CD4-positive, alpha-beta T cell treated with Interleukin-15 for 4 hours (primary cell): ENCODE data around the gene HAUS5.

ENCODE experiments used
- DNase-seq: peaks from one replicate; pipeline ENCODE4 v3.0.0-alpha.2; 2020; ENCODE audit warnings: low spot score

The HAUS5 gene

DNA sequence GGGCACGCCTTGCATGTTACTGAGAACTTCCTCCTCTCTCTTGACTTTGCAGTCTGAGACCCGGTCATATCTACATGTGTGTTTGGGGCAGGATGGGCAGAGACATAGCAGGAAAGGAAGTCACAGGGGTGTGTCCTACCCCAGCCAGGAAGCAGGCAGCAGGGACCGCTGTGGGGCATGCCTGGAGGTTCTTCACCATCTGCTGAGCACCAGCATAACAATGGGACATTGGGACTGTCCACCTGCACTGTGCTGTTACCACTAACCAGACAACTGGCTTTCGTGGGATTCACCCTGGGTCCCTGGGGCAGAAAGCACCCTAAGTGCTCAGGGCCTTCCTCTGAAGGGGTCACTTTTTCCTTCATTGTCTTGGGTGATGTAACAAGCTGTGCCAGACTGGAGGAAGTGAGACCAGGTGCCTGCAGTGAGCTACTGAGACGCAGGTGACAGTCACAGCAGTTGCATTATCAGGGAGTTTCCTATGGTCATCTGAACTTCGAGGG lies 2.6 kb upstream of the HAUS5 start:
- DNase-seq: peak; percentile 24

DNA sequence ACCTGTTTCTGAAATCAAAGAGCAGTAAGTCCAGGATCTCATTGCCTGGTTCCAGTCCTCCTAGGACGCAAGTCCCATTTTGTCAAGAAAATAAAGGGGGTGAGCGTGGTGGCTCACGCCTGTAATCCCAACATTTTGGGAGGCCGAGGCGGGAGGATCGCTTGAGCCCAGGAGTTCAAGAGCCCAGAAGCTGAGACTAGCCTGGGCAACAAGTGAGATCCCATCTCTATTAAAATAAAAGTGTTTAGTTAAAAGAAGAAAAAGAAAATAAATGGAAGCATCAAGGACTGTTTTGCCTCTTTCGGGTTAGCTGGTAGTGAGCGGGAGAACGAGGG lies 344 bp upstream of the HAUS5 start:
- DNase-seq: no peak

DNA sequence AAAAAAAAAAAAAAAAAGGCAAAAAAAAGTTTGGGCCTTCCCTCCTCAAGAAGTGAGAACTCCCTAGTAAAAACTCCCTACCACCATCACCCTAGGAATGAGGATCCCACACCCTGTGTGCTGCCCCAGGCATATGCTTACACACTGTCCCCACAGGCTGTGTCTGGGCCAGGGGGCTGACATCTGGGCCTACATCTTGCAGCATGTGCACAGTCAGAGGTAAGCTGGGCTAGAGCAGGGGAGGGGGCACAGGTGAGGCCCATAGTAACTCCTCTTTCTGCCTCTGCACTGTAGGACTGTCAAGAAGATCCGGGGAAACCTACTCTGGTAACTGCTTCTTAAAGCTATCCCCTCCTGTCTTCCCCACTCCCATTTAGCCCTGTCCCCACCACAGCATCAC lies 1.0 kb downstream of the HAUS5 start:
- DNase-seq: no peak

DNA sequence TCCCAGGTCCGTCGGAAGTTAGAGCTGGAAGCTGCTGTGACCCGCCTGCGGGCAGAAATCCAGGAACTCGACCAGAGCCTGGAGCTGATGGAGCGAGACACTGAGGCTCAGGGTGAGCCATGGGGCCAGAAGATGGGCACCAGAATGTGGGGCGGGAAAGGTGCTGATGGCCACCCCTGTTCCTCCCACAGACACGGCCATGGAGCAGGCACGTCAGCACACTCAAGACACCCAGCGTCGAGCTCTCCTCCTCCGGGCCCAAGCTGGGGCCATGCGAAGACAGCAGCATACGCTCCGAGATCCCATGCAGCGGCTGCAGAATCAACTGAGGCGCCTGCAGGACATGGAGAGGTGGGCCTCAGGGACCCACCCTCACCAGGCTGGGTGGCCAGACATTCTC lies 2.5 kb downstream of the HAUS5 start:
- no peak for DNase-seq

DNA sequence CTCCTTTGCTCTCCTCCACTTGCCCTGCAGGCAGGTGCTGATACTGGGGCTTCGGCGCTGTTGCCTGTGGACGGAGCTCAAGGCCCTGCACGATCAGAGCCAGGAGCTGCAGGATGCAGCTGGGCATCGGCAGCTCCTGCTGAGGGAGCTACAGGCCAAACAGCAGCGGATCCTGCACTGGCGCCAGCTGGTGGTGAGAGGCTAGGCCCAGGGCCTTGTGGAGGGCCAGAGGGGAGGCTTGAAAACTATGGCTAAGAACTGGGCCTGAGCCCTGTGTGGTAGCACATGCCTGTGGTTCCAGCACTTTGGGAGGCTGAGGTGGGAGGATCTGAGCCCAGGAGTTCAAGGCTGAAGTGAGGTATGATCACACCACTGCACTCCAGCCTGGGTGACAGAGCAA lies 6.3 kb downstream of the HAUS5 start:
- no peak for DNase-seq

DNA sequence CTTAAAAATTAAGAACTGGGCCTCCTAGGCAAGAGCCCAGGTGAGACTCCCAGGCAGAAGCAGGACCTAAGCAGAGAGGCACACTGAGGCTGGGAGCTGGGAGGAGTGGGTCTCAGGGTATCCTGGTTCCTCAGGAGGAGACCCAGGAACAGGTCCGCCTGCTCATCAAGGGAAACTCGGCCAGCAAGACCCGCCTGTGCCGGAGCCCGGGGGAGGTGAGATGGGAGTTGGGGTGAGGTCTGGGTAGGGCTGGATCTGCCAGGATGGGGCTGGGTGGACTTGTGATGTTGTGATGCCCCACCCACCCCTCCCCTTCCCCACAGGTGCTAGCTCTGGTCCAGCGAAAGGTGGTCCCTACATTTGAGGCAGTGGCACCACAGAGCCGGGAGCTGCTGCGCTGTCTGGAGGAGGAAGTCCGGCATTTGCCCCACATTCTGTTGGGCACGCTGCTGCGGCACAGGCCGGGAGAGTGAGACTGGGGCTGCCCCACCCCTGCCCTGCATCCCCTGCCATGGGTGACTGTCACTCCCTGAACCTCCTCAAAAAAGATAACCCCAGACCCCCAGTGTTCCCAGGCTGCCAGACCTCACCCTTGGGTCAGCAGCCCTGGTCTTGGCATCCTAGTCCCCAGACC lies 6.9 kb downstream of the HAUS5 start:
- no peak for DNase-seq

DNA sequence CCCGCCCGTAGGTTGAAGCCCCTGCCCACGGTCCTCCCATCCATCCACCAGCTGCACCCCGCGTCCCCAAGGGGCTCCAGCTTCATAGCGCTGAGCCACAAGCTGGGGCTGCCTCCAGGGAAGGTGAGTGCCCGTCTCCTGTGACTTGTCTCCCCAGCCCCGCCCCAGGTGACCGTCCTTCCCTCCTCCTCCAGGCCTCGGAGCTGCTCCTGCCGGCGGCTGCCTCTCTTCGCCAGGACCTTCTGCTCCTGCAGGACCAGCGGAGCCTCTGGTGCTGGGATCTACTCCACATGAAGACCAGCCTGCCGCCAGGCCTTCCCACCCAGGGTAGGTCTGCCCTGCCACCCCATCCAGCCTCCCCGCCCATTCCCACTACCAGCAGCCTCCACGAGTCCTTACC lies 7.5 kb downstream of the HAUS5 start:
- no peak for DNase-seq

DNA sequence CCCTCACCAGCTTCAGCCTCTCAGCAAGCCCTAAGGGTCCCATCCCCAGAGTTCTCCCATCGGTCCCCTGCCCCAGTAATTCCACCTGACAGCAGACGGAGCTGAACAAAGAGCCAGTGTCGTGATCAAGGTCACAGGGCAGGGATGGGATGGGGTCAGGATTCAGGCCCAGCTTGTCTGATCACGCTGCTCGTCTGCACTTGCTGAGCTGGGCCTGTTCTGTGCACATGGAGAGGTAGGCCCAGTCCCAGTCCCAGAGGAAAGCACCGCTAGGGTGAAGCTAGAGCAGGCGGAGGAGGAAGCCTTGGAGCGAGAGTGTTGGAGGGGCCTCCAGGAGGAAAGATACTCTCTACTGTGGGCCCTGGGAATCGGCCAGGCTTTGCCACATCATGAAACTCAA lies 9.2 kb downstream of the HAUS5 start:
- DNase-seq: no peak

DNA sequence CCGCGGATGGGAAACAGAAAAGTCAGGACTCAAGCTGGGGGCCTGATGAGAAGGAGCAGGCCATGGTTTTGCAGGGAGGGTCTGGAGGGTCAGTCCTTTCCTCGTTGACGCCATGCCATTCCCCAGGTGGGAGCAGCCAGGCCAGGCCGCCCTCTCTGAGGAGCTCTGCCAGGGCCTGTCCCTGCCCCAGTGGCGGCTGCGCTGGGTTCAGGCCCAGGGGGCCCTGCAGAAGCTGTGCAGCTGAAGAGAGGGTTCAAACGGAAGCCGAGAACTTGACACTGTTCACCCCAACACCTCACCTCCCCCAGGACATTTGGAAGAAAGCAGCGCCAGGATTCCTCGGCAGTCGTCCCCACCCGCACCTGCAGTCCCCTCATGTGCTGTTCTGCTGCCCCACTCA lies 10.2 kb downstream of the HAUS5 start:
- no peak for DNase-seq

DNA sequence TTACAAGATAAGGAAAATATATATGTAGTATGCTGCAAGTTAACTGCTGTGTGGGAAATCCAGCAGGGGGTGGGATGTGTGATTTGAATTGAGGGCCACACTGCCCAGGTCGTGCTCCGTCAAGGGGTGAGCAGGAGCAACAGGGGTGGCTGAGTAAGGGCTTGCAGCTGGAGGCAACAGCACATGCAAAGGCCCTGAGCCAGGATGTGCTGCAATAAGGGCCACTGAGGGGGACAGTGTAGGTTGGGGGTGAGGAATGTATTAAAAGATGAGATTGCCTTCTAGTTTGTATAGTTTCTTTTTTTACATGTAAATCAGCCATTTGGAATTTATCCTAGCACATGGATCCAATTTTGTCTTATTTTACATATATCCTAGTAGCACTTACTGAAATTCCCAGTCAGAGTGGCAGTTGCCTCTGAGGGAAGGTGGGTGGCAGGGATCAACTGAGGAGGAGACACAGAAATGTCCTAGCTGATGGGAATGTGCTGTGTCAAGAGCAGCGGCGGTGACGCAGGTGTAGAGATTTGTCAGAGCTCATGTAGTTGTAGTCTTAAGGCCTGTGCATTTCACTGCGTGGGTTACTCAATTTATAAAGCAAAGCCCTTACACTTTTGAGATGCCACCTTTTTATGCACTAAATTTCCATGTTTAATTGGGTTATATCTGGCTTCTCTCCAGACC lies 10.9 kb downstream of the HAUS5 start:
- no peak for DNase-seq

DNA sequence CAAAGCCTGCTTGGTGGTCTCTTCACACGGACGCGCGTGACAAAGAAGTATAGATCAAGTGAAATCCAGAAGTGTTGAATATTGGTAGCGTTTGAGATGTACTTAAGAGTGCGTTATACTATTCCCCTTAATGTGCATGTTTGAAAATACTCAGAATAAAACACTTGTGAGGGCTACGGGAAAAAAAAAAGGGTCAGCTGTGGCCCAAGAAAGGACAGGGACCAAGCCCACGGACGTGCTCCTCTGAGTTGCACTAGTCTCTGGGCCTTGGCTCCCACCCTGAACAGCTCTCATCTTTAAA lies 15.7 kb downstream of the HAUS5 start:
- no peak for DNase-seq

DNA sequence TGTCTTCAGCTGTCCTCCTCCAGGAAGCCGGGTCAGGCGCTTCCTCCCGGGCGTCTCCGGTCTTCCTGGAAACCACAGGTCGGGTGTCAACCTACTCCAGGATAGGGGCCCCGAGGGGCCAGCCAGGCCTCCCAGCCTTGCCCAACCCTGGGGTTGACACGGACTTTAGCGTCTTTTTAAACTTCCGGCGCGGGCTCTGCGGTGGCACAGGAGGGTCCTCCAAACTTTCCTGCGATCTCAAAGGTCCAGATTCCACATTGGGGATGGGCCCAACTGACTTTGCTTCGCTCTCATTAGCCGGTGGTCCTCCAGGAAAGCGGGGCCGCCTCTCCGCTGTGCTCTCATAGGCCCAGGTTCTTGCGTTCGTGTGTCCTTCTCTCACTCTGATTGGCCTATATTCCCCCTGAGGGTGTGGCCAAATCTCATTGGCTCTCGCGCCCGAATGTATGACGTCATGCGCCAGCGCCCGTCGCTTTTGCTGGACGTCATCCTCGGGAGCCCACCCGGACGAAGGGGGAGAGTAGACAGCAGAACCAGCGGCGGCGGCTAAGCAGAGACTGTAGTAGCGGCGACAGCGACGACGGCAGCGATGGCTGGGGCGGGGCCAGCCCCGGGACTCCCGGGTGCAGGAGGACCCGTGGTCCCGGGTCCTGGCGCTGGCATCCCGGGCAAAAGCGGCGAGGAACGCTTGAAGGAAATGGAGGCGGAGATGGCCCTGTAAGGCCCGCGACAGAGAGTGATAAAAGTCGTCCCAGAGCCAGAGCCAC lies 16.2 kb downstream of the HAUS5 start, which contains the start of gene RBM42:
TSS of gene RBM42 (plus strand) at position 472 of the 767 bp plus-strand sequence. CDS start at position 590, 118 bp downstream.
- DNase-seq: peak; percentile 98

DNA sequence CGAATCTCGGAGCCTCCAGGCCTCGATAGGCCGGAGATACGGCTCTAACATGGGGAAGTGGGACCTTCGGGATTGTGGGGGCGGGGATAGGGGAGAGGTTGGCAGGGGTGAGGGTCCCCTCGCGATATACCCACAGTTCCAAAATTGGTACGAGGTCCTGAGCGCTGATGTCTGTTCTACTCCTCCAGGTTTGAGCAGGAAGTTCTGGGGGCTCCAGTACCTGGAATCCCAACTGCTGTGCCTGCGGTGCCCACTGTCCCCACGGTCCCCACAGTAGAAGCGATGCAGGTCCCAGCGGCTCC lies 16.7 kb downstream of the HAUS5 start:
- DNase-seq: no peak

DNA sequence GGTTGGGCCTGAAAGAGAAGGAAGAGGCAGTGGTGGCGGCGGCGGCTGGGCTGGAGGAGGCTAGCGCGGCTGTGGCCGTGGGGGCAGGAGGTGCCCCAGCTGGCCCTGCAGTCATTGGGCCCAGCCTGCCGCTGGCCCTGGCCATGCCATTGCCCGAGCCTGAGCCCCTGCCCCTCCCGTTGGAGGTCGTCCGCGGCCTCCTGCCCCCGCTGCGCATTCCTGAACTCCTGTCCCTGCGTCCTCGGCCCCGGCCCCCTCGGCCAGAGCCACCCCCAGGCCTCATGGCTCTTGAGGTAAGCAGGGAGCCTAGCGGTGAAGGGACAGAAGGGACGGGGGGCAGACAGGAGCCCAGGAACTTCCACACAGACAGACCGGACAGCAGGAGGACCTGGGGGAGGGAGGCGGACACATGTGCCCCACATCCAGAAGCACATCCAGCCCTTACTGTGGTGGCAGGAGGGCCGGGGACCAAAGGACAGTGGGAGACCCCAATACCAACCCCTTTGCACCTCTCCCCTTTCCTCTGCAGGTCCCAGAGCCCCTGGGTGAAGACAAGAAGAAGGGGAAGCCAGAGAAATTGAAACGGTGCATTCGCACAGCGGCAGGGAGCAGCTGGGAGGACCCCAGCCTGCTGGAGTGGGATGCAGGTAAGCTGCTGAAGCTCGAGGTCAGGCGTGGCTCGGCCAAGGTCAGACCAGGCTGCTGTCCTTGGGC lies 21.3 kb downstream of the HAUS5 start:
- no peak for DNase-seq

DNA sequence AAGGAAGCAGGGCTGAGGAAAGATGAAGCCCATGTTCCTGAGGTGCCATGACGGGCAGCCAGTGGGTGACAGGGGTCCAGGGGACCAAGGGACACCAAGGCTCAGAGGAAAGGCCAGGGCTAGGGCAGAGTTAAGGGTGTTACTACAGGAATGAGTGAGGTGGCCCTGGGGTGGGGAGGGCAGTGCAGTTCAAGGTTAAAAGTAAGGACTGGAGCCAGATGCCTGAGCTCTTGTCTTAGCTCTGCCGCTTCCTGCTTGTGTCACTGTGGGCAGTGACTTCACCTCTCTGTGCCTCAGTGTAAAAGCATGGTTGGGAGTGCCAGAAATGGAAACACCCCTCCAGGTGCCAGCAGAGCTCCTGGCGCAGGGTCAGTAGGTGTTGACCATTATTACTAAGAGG lies 24.1 kb downstream of the HAUS5 start:
- no peak for DNase-seq

DNA sequence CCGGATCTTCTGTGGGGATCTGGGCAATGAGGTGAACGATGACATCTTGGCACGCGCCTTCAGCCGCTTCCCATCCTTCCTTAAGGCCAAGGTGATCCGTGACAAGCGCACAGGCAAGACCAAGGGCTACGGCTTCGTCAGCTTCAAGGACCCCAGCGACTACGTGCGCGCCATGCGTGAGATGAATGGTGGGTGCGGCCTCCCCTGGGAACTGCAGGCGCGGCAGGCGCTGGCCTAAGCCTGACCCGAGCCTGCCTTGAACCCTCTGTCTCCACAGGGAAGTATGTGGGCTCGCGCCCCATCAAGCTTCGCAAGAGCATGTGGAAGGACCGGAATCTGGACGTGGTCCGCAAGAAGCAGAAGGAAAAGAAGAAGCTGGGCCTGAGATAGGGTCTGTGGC lies 24.6 kb downstream of the HAUS5 start:
- no peak for DNase-seq

DNA sequence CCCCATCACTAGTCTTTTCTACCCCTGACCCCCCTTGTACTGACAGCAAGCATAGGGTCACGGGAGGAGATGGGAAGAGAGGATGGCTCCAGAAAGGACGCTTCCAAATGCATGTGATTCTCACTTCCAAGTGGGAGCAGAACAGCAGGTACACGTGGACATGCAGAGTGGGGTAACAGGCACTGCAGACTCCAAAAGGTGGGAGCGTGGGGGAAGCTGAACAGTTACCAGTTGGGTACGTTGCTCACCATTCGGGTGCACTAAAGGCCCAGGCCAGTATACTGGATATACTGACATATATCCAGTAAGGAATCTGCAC lies 26.7 kb downstream of the HAUS5 start:
- no peak for DNase-seq

DNA sequence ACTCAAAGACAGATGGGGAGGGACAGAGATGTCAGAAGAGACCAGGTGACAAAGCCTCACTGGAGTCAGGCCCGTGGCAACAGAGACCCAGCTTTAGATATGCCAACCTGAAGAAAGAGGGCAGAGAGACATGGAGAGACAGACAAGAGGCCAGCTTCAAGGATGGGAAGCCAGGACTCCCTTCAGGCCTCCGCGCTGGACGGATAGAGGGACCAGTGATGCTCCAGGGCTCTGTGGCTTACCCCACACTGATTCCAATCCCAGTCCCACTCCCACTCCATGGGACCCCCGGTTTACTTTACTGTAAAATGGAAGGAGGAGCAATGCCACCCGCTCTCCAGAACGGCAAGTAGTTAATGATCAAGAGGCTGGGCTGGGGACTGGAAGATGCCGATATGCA lies 27.3 kb downstream of the HAUS5 start:
- no peak for DNase-seq

DNA sequence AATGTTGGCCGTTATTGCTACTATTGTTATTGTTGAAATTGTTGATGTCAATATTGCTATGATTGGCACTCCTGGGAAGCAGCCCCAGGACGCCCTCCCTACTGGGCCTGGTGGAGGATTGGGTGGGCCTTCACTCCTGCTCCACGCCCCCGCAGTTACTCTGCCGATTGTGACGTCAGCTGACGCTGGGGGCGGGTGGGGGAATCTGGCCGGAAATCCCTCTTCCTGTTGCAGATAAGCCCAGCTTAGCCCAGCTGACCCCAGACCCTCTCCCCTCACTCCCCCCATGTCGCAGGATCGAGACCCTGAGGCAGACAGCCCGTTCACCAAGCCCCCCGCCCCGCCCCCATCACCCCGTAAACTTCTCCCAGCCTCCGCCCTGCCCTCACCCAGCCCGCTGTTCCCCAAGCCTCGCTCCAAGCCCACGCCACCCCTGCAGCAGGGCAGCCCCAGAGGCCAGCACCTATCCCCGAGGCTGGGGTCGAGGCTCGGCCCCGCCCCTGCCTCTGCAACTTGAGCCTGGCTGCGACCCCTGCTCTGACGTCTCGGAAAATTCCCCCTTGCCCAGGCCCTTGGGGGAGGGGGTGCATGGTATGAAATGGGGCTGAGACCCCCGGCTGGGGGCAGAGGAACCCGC lies 29.1 kb downstream of the HAUS5 start, which contains the start of gene ETV2:
TSS of gene ETV2 (plus strand) at position 231 of the 637 bp plus-strand sequence. CDS start 716 bp downstream, outside the sequence.
- peak; percentile 28 for DNase-seq

DNA sequence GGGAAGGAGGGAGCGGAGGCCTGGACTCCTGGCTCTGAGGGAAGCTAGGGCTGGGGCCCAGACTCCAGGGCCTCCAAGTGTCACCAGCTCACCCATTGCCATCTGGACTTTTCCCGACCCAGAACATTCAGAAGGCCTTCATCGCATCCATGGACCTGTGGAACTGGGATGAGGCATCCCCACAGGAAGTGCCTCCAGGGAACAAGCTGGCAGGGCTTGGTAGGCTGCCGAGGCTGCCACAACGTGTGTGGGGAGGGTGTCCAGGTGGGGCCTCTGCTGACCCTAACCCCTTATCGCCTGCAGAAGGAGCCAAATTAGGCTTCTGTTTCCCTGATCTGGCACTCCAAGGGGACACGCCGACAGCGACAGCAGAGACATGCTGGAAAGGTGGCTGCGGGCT lies 29.8 kb downstream of the HAUS5 start:
- no peak for DNase-seq

DNA sequence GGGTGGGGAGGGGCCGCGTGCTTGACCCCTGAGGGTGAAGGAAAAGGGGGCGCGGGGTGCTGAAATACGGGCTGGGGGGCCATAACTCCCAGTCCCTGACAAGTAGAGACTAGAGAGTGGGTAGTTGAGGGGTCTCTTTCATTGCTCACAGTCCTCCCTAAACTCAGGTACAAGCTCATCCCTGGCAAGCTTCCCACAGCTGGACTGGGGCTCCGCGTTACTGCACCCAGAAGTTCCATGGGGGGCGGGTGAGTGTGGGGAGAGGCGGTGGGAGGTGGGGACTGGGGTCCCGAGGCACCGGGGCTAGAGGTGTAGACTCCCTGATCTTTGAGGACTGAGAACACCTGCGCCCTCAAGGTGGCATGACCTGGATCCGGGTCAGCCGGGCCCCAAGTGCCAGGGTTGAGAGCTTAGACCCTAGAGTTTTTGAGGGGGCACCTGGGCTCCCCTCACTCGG lies 30.3 kb downstream of the HAUS5 start:
- no peak for DNase-seq
